GM06990 (cell line): ENCODE measurements around the gene KRT6B.

Source experiments
- DNase-seq: peaks from one replicate; pipeline ENCODE4 v3.0.0-alpha.2; 2011; ENCODE audit not compliant: insufficient read length; ENCODE audit errors: extremely low read depth
- H3K27me3 ChIP-seq: replicated peaks from 2 replicates; pipeline ENCODE4 v1.6.0; 2011; ENCODE audit warnings: low read length; ENCODE audit not compliant: control insufficient read depth, insufficient read depth
- H3K36me3 ChIP-seq: 2 replicates; pipeline ENCODE4 v1.5.1; 2011; ENCODE audit warnings: low read length; ENCODE audit not compliant: control insufficient read depth, insufficient read depth
- H3K4me3 ChIP-seq: replicated peaks from 2 replicates; pipeline ENCODE4 v1.5.1; 2011; ENCODE audit warnings: low read depth, mild to moderate bottlenecking, control low read depth, low read length
- TF ChIP-seq, protein P1 (sequence below): IDR thresholded peaks from 2 replicates; pipeline ENCODE4 v1.5.1; 2011; ENCODE audit warnings: low read length, control low read depth, mild to moderate bottlenecking, inconsistent platforms; ENCODE audit not compliant: insufficient read depth, poor library complexity, severe bottlenecking

KRT6B gene

DNA sequence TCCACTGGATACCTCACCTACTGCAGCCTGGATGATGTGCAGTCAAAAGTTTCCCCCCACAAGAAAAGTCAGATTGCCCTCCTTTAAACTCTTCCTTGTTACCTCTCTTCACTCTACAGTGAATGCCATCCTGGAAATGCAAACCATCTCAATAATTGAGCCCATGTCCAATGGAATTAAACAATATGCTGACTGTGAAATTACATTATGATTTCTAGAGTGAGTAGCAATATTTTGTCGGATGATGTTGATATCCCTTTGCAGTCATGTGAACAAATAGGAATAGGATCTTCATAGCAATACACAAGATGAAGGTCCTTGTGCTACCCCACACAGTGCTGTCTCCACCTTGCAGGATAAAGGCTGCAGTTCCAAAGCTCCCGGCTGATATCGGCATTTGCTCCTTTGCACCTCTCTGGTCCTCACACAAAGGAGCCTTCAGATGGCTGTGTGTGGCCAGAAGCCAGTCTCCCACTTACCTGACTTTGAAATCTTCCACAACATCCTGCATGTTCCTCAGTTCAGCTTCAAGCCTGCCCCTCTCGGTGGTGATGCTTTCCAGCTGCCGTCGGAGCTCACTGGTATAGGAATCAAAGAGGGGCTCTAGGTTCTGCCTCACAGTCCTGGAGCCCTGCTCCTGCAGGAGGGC, 19.3 kb downstream of the KRT6B start:
- TF ChIP-seq, protein P1, sequence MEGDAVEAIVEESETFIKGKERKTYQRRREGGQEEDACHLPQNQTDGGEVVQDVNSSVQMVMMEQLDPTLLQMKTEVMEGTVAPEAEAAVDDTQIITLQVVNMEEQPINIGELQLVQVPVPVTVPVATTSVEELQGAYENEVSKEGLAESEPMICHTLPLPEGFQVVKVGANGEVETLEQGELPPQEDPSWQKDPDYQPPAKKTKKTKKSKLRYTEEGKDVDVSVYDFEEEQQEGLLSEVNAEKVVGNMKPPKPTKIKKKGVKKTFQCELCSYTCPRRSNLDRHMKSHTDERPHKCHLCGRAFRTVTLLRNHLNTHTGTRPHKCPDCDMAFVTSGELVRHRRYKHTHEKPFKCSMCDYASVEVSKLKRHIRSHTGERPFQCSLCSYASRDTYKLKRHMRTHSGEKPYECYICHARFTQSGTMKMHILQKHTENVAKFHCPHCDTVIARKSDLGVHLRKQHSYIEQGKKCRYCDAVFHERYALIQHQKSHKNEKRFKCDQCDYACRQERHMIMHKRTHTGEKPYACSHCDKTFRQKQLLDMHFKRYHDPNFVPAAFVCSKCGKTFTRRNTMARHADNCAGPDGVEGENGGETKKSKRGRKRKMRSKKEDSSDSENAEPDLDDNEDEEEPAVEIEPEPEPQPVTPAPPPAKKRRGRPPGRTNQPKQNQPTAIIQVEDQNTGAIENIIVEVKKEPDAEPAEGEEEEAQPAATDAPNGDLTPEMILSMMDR, result no peak

DNA sequence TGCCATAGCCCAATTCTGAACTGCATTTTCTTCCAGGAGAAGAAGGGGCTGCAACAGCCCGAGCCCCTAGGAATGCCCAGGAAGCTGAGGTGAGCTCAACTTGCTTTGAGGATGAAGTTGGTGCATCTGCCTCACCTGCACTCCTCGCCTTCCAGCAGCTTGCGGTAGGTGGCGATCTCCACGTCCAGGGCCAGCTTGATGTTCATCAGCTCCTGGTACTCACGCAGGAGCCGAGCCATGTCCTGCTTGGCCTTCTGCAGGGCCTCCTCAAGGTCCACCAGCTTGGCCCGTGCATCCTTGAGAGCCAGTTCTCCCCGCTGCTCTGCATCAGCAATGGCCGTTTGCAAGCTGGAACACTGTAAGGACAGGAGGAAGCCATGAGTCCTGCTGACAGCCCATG, 23.8 kb downstream of the KRT6B start:
- no peak overlapping the region for H3K4me3 ChIP-seq
- TF ChIP-seq, protein P1, result peak; percentile 17
- no peaks in the 10 kb centered on the region for H3K36me3 ChIP-seq
- no peak for DNase-seq
- H3K27me3 ChIP-seq, result peaks cover 2% of the 10 kb centered on the region; the same call in 1 of the 2 replicates

More for the DNA sequence above, 19.3 kb downstream of the KRT6B start:
- no peak for DNase-seq
- Histone ChIP-seq H3K27me3 (no peaks in the 10 kb centered on the region; the same call in none of the 2 replicates), H3K36me3 (no peaks in the 10 kb centered on the region), H3K4me3 (no peak overlapping the region)

DNA sequence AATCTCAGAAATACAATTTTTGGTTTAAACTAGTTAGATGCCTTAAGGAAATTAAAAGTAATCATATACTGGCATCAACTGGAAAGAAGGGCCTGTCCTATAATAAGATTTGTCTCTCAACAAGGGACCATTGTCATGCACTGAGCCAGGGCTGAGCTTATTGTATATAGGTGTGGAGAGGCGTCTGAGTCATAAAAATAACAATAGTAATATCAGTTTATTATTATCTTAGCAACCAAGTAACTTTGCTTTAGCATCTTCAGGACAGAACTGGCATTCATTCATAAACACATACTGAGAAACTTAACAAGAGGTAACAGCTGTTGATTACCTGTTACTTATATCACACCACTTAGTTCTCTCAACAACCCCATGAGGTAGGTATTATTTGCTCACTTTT, 24.9 kb downstream of the KRT6B start:
- H3K36me3 ChIP-seq, result no peaks in the 10 kb centered on the region
- TF ChIP-seq, protein P1, result no peak
- peaks cover 5% of the 10 kb centered on the region; the same call in 1 of the 2 replicates for H3K27me3 ChIP-seq
- H3K4me3 ChIP-seq, result no peak overlapping the region
- no peak for DNase-seq

DNA sequence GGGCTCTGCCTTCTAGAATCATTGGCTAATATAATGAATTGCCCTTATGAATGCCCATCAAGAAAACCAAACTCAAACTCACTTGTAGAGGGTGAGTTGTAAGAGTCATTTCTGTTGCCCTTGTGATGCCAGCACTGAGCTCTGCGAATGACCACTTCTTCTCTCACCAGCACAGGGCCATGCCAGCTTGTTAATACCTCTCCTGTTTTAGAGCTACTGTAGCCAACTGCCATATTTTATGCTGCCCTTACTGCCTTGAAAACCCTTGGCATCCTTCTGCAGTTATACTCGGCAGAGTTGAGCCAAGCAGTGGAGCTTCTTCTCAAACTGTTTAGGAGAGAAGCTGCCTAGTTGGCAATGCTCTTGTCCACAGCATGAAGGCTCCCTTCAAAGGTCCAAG, 25.9 kb downstream of the KRT6B start:
- H3K27me3 ChIP-seq, result peaks cover 5% of the 10 kb centered on the region; the same call in 1 of the 2 replicates
- no peak for DNase-seq
- TF ChIP-seq, protein P1, result no peak
- H3K4me3 ChIP-seq, result no peak overlapping the region
- no peaks in the 10 kb centered on the region for H3K36me3 ChIP-seq

DNA sequence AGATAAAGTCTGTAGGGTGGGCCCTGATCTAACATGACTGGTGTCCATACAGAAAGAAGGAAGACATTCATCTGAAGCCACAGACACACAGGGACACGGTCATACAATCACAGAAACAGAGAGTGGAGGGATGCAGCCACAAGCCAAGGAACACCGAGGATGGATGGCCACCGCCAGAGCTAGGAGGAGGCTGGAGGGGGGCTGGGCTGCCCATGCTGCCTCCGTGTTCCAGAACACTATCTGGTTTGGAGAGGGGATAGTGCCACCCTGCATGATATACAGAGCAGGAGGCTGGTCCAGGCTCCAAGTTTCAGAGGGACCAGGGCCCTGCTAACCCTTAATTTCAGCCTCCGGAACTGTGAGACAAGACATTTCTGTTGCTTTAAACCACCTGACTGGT, 26.5 kb downstream of the KRT6B start:
- no peak for DNase-seq
- no peaks in the 10 kb centered on the region for H3K36me3 ChIP-seq
- TF ChIP-seq, protein P1, result no peak
- H3K4me3 ChIP-seq, result no peak overlapping the region
- H3K27me3 ChIP-seq, result peaks cover 5% of the 10 kb centered on the region; the same call in 1 of the 2 replicates
